Fibroblast of lung (primary cell): ENCODE measurements around the gene HERC3.

Source experiments
- CTCF ChIP-seq, 2 donors: IDR thresholded peaks in 1 of 2; conservative IDR thresholded peaks in 1 of 2; 1 replicate in 1 of 2; 2 replicates in 1 of 2; pipeline ENCODE4 v1.5.1; 2011 to 2012; ENCODE audit warnings: low read length in 2 of 2, control low read depth in 1 of 2, inconsistent platforms in 1 of 2, low read depth in 1 of 2, mild to moderate bottlenecking in 1 of 2
- EZH2 ChIP-seq: IDR thresholded peaks from 2 replicates; pipeline ENCODE4 v1.5.1; 2012; ENCODE audit warnings: low read length, control low read depth, mild to moderate bottlenecking; ENCODE audit errors: missing control alignments

- TF ChIP-seq EZH2 (no peak), CTCF (conservative IDR thresholded peaks at IDR 0.05 in 1 of 2, IDR thresholded peaks at IDR 0.05 in 1 of 2; ENCODE audit: low read depth in 1 of 2, low read length in 2 of 2) (no peak)
Observed at GRCh38 chr4:88599298-88599697, 7.0 kb downstream of the HERC3 start.
